ENCODE measurements around the gene FLT4. TPM values are rescaled to one million over a fixed set of nuclear protein-coding genes. Genes with fewer than 3 reads are reported as not detected.

Gene FLT4
- polyA plus RNA-seq, 3 donors: 29.1 to 36.6 (median 33.7) TPM

DNA sequence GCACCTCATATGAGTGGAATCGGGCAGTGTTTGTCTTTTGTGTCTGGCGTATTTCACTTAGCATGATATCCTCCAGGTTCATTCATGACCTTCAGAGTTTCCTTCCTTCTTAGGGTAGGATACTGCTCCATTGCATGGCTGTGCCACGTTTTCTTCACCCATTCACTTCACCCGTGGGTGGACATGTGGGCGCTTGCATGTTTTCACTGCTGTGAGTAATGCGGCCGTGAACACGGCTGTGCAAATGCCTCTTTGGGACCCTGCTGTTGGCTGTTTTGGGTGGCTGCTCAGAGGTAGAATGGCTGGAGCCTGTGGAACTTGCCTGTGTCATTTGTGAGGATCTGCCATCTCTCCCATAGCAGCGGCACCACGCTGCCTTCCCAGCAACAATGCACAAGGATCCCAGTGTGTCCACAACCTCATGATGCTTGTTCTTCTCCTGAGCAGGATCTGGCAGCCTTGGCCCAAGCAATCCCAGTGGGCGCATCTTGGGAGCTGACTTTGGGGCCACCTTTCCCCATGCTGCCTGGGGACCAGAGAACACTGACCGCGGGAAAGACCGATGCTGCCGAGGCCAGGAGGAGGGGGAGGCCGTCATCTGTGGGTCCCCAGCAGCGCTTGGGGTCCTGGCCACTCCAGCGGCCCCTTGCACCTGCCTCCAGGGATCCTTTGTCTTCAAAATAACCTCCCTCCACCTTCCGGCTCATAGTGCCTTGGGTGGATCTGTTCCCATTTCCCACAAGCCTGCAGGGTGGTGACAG lies 55.8 kb downstream of the FLT4 start:
- no peak for DNase-seq

DNA sequence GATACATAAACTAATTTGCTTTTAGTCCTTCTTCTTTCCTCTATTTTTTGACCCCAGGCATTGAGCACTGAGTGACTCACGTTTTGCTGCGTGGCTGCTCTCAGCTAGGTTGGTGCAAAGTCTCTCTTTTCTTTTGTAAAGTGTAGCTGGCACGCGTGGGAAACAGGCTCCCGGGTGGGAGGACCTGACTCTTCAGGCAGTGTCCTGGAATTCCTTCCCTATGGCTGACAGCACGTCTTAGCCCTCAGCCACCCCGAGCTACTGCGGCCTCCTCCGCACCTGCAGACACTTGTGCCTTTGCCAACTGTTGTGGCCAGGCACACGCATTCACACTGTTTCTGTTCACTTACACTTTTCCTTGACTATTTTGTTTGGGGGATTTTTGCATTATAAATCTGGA lies 57.2 kb downstream of the FLT4 start:
- DNase-seq: no peak

DNA sequence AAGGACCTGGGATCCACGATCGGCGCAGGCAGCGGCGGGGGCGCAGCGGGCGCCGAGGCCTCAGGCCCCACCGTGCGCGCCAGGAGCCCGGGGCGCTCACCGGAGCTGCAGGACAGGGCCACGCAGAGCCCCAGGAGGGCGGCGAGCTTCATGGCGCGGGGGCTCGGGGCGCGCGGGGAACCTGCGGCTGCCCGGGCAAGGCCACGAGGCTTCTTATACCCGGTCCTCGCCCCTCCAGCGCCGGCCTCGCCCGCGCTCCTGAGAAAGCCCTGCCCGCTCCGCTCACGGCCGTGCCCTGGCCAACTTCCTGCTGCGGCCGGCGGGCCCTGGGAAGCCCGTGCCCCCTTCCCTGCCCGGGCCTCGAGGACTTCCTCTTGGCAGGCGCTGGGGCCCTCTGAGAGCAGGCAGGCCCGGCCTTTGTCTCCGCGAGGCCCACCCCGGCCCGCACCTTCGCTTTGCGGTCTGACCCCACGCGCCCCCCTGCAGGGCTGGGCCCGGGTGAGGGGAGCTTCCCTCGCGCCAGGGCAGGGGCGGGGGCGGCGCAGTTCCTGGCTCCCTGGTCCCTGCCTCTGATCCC lies 58.0 kb downstream of the FLT4 start, which contains the start of gene SCGB3A1:
SCGB3A1 (minus strand) TSS at position 189 of the 577 bp plus-strand sequence; CDS start at position 152, 37 bp downstream.
- no peak for DNase-seq

DNA sequence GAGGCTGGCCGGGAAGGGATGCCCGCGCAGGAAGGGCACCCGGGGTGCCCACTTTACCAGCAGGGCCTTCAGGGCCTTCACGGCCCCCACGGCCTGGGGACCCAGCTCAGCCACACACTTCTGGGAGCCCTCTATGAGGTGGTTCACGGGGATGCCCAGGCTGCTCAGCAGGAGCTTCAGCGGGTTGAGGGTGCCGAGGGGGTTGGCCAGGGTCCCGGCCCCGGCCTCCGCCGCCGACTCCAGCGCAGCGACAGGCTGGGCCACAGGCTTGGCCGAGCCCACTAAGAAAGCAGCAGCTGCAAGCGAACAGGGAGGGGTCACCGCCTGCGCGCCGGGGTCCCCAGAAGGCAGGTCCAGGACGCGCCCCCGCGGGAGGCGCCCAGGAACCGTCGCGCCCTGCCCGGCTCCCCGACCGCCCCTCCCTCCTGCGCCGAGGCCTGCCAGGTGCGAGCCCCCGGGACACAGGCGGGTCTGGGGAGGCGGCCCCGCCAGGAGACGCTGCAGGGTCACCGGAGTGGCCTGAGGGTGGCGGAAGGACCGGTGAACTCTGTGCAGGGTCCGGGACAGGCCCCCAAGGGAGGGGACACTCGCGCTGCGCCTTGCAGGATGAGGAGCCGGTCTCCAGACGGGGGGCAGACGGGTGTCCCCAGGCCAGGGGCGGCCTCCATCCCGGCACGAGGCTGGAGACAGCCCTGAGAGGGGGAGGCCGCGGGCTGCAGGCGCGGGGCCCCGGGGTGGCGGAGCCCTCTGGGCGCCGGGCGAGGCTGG lies 58.7 kb downstream of the FLT4 start:
- no peak for DNase-seq

DNA sequence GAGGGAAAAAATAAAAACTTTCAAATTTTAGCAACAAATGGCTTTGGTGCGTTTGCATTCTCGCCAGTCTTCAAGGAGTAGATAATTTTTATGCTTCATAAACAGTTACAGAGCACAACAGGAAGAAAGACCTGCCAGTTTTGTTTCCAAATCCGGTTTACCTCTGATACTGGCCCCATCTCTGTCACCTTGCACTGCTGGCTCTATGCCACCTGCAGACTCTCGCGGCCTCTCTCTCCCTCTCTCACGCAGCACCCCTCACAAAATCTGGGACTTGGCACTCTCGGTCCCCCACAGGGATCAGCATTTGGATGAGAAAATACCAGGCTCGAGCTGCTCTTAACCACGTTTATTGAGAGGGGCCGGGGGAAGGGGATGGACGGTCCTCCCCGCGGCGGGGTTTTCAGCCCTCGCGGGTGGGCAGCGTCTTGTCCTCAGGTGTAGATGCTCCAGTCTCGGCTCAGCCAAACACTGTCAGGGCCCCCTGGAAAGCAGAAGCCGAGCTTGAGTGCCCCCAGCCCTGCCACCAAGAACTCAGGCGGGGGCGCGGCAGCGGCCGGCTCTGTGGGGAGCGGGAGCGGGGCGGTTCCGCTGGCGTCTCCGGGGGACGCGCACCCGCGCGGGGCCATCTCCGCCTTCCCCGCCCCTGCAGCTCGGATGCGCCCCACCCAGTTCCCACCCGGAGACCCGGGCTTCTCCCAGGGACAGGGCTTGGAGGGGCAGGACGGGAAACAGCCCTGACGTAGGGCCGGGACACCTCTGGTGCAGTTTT lies 59.4 kb downstream of the FLT4 start:
- DNase-seq: no peak

DNA sequence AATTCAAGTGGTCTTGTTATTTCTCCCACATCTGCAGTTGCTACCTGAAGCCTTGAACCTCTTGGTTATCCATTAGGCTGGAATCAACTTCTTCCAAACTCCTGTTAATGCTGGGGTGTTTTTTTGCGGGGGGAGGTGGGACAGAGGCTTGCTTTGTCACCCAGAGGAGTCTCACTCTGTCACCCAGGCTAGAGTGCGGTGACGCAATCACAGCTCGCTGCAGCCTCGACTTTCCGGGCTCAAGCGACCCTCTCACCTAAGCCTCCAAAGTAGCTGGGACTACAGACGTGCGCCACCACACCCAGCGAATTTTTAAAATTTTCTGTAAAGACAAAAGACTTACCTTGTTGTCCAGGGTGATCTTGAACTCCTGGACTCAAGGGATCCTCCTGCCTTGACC lies 62.5 kb downstream of the FLT4 start:
- no peak for DNase-seq

DNA sequence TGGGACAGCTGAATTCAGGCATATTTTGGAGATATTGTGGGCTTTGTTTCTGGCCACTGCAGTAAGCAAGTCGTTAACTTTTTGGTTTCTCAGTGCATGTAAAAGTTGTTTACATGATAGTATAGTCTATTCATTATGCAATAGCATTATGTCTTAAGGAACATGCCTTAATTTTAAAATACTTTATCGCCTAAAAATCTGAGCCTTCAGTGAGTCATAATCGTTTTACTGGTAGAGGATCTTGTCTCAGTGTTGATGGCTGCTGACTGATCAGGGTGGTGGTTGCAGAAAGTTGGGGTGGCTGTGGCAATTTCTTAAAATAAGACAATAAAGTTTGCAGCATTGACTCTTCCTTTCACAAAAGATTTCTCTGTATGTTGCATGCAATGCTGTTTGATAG lies 63.2 kb downstream of the FLT4 start:
- DNase-seq: no peak

DNA sequence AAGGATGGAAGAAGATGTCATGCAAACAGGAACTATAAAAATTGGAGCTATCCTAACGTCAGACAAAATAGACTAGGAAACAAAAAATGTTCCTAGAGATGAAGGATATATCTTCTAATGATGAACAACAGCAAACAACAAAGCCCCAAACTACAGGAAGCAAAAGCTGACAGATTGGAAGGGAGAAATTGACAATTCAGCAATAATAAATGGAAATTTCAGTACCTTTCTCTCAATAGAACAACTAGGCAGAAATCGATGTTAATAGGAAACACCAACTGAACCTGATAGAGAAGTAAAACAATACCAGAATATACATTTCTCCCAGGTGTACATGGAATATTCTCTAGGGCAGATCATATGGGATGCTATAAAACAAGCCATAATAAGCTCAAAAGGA lies 65.7 kb downstream of the FLT4 start:
- no peak for DNase-seq

DNA sequence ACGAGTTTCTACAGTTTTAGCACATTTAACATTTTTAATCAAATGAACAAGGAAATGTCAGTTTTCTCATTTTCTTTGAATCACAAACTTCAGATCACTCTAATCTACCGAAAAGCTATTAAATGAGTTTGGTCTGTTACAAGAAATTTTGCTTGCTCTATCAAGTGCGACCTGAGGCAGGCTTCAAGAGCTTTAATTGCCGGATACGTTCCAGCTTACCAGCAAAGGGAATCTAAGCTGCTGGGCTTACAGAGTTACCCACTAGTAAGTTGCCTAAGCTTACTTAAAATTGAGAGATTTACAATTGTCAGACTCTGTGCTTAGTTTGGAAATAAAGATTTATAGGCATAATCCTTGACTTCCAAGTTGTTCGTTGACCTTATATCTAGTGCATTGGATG lies 68.7 kb downstream of the FLT4 start:
- peak; percentile 48 for DNase-seq

DNA sequence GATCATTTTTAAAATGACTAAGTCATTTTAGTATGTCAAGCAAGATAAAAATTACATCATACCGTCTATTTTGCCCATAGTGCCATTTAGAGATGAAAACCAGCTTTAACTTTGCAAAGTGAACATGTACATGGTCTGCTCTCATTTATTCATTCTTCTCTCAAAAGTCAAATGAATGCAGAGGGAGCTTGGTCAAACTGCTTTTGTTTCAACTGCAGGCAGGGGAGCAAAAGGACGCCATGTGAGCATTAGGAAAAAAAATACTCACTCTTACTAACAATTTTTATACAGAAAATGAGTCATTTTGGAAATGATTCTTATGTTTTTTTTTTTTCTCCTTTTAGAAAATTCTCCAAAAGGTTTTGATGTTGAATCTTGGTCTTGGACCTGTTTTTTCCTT lies 73.8 kb downstream of the FLT4 start:
- DNase-seq: no peak

DNA sequence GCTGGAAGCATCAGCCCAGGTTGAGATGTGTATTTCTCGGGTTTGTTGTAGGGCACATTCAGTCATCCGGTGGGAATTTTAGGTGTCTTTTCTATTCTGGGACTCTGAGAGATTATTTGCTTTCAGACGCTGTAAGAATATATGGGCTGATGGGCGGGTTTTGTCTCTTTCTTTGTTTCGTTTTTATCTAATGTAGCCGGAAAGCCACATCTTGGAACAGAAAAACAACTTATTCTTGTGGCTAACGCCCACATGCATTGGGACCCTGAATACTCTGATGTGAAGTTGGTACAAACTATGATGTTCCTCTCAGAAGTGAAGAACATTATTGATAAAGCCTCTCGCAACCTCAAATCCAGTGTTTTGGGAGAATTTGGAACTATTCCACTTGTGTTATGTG lies 80.5 kb downstream of the FLT4 start:
- DNase-seq: no peak

DNA sequence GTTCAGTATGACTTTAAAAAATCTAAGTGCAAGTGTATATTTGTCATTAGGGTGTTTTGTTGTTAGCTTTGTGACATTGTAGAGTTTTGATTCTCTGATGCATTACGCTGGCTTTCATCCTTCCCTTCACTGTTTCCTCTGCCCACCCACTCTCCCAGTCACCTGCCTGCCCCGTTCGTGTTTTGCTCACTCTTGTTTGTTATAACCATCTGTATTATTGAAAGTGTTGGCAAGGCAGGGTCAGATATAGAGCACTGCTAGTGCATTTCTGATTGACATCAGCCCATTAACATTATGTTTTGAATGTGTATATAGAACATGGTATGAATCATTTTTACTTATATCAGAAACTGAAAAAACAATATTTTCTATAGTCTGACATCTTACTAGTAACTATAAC lies 85.4 kb downstream of the FLT4 start:
- DNase-seq: no peak

DNA sequence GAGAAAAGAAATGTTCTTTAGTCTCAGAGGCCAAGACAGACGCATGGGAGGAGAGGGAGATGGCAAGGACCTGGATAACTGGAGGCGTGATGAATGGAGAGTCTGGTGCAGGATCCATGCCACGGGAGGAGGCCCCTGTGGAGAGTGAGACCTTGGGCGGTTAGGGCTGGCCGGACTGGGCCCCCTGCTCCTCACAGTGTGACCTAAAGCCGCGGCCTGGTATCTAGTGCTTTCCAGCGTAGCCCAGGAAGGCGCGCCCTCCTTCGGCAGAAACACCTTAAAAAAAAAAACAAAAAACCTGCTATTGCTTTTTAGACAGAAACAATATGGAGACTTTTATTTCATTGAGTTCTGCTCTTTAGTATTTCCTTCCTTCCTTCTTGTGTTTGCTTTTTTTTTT lies 91.2 kb downstream of the FLT4 start:
- DNase-seq: no peak

DNA sequence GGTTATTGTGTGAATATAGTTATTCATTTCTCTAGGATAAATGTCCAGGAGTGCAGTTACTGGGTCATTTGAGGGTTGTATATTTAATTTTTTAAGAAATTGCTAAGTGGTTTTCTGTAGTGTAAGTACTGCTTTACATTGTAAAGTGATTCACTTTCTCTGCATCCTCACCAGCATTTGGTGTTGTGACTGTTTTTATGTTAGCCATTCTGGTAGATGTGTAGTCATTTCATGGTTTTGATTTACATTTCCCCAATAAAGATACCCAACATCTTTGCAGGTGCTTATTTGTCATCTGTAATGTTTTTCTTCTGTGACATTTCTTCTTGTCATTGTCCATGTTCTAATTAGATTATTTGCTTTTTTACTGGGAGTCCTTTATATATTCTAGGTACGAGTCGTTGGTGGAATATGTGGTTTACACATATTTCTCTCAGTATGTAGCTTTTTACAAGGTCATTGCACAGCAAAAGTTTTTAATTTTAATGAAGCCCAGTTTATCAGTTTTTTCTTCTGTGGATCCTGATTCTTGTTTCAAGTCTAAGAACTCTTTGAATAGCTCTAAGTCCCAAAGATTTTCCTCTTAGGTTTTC lies 92.1 kb downstream of the FLT4 start:
- no peak for DNase-seq

DNA sequence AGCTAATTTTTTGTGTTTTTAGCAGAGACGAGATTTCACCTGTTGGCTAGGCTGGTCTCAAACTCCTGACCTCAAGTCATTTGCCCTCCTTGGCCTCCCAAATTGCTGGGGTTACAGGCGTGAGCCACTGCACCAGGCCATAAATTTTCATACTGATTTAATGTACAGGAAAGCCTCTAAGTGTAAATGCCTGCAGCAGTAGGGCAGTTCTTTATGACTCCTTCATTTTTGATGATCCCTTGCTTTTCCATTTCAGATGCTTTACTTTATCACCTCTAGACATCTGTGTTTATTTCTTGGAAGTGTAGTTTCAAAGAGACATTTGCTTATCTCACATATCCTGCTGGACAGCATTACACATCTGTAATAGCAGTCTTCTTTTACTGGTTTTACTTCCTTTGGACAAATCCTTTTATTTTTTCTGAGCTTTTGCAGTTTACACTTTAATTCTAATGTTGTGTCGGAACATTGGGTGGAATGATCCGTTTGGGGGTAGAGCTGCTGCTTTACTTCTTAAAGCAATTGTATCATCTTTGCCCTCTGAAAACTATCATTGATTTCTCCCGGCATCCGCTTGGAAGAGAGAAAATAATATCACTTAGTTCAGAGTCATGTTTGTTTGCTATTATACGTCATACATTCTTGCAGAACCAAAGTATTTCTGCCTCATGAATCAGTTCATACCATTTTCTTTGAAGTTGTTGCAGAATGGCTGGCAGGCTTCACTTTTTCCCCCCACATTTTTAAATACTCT lies 94.1 kb downstream of the FLT4 start:
- DNase-seq: no peak

DNA sequence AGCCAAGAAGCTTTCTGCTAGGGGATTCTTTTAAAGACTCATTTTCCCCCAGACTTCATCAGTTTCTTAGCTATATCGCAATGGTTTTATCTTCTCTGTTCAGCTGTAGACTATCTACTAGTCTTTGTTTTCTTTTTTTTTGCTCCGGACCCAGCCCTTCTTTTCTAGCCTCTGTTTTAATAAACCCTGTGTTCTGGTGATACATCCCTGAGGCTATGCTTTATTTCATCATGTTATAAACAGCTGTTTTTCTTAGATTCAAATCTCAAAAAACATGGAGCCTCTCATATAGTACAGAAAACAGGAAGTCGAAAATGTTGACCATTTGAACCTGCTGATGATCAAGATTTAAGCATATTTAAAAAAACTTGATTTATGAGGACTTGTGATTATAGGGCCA lies 95.9 kb downstream of the FLT4 start:
- no peak for DNase-seq

Other genes starting within 250 kb of the FLT4 start
- 10 to 100 TPM; 54.0 to 69.2 (median 57.5) TPM for gene CNOT6, start 155.2 kb downstream of the FLT4 start, polyA plus RNA-seq (ENCODE audit: insufficient read length in 3 of 3)
- 1 to 10 TPM; 1.2 to 2.4 (median 2.1) TPM for gene SCGB3A1, start 58.1 kb downstream of the FLT4 start, polyA plus RNA-seq (ENCODE audit: insufficient read length in 3 of 3)
- not detected for gene OR2Y1, start 90.5 kb upstream of the FLT4 start, polyA plus RNA-seq (ENCODE audit: insufficient read length in 3 of 3)
- gene MGAT1, start 153.2 kb upstream of the FLT4 start, polyA plus RNA-seq (ENCODE audit: insufficient read length in 3 of 3): 10 to 100 TPM; 79.0 to 89.7 (median 89.1) TPM
- 10 to 100 TPM; 56.0 to 71.9 (median 61.9) TPM for gene ZFP62, start 211.7 kb upstream of the FLT4 start, polyA plus RNA-seq (ENCODE audit: insufficient read length in 3 of 3)
- 1 to 10 TPM in 1 of 3 donors, under 1 TPM in 2; 0.34 to 1.1 (median 0.56) TPM for gene BTNL8, start 249.6 kb upstream of the FLT4 start, polyA plus RNA-seq (ENCODE audit: insufficient read length in 3 of 3)

All from renal pelvis (tissue), 4 donors.